AG04449 (cell line): ENCODE measurements around the gene OTOF.

ENCODE experiments used
- CTCF ChIA-PET: fragments of 350-600 bp; formaldehyde crosslinking; extraction: SDS; loops from one replicate; lab custom pipeline; 2021; ENCODE audit warnings: antibody characterized with exemption; lab: Yijun Ruan, JAX
- POLR2A ChIA-PET: fragments of 400-600, 350-600 bp; formaldehyde crosslinking; extraction: SDS; loops from one replicate; lab custom pipeline; 2020; ENCODE audit warnings: antibody characterized with exemption, inconsistent platforms; lab: Yijun Ruan, JAX
- DNase-seq: peaks from one replicate; pipeline ENCODE4 v3.0.0-alpha.2; 2010; ENCODE audit warnings: low read depth, low spot score
- H3K4me3 ChIP-seq: 2 replicates; pipeline ENCODE4 v1.5.1; 2011; ENCODE audit warnings: low read depth, mild to moderate bottlenecking, control low read depth, low read length
- CTCF ChIP-seq: IDR thresholded peaks from one replicate; pipeline ENCODE4 v1.5.1; 2011; ENCODE audit warnings: mild to moderate bottlenecking, moderate library complexity, low read length, control low read depth, inconsistent platforms; ENCODE audit not compliant: insufficient read depth; ENCODE audit errors: missing control alignments

OTOF gene

GRCh38 chr2:26459991-26460612 lies 17.8 kb downstream of the OTOF start:
- CTCF ChIA-PET = interaction anchor here (1.0 to 1.9 kb wide), 5 partner anchors 9 to 121 kb away, joined by 3 to 9 read pairs (median 4); no protein-coding TSS in a partner anchor

GRCh38 chr2:26458365-26459042 lies 19.4 kb downstream of the OTOF start:
- ChIA-PET CTCF (interaction anchor here (1.1 to 1.6 kb wide), 3 partner anchors 9 to 123 kb away, joined by 3 to 5 read pairs (median 4); no protein-coding TSS in a partner anchor), POLR2A (no interaction called here)
- TF ChIP-seq CTCF = no peak

More at GRCh38 chr2:26459991-26460612, 17.8 kb downstream of the OTOF start:
- TF ChIP-seq CTCF = peak; percentile 2
- H3K4me3 ChIP-seq = no peak overlapping the region
- DNase-seq = no peak
- POLR2A ChIA-PET = no interaction called here

GRCh38 chr2:26457695-26458364 lies 20.1 kb downstream of the OTOF start:
- CTCF ChIA-PET = interaction anchor here (0.9 to 1.4 kb wide), 2 partner anchors 10 to 290 kb away, joined by 3 to 4 read pairs; no protein-coding TSS in a partner anchor
- H3K4me3 ChIP-seq = no peak overlapping the region
- DNase-seq = no peak
- POLR2A ChIA-PET = interaction anchor here (0.6 kb wide), 1 partner anchor 112 kb away, joined by 3 read pairs; the partner anchor contains the start of gene SELENOI
- no peak for TF ChIP-seq CTCF

More at GRCh38 chr2:26458365-26459042, 19.4 kb downstream of the OTOF start:
- no peak for DNase-seq
- H3K4me3 ChIP-seq = no peak overlapping the region

GRCh38 chr2:26457251-26457666 lies 20.7 kb downstream of the OTOF start:
- DNase-seq = no peak
- TF ChIP-seq CTCF = no peak
- ChIA-PET CTCF (interaction anchor here (0.9 to 1.4 kb wide), 2 partner anchors 10 to 291 kb away, joined by 3 to 4 read pairs; no protein-coding TSS in a partner anchor), POLR2A (interaction anchor here (0.6 kb wide), 1 partner anchor 112 kb away, joined by 3 read pairs; the partner anchor contains the start of gene SELENOI)
- H3K4me3 ChIP-seq = no peak overlapping the region

- POLR2A ChIA-PET = no interaction called here
- H3K4me3 ChIP-seq = no peak overlapping the region
- no peak for TF ChIP-seq CTCF
- DNase-seq = no peak
- CTCF ChIA-PET = interaction anchor here (0.9 to 1.4 kb wide), 3 partner anchors 11 to 291 kb away, joined by 3 to 4 read pairs (median 3); no protein-coding TSS in a partner anchor
These were observed 21.3 kb downstream of the OTOF start for GRCh38 chr2:26456440-26457250.
